HepG2 (cell line): ENCODE results near the gene NFIC. TPM values are rescaled to one million over a fixed set of nuclear protein-coding genes. Genes with fewer than 3 reads are reported as not detected.

ENCODE experiments used
- CREB1 ChIP-seq, 2 experiments: fragments of 450-650 bp in 1 of 2; IDR thresholded peaks; 2 replicates each; pipeline ENCODE4 v1.6.1; 2016 to 2017; ENCODE audit warnings: control low read depth in 1 of 2, mild to moderate bottlenecking in 1 of 2, missing compliant biosample characterization in 1 of 2, missing genetic modification characterization in 1 of 2
- FOSL2 ChIP-seq: sonication (generic); formaldehyde crosslinking; IDR thresholded peaks from 2 replicates; pipeline ENCODE4 v1.4.0; 2020; ENCODE audit warnings: missing genetic modification reagents
- FOXM1 ChIP-seq: sonication (generic); formaldehyde crosslinking; IDR thresholded peaks from 2 replicates; pipeline ENCODE4 v1.5.0; 2020; ENCODE audit warnings: missing genetic modification reagents
- HNRNPLL ChIP-seq: fragments of 200-400 bp; formaldehyde crosslinking; IDR thresholded peaks from 2 replicates; pipeline ENCODE4 v1.6.1; 2017; ENCODE audit warnings: mild to moderate bottlenecking, low read depth, low read length; ENCODE audit not compliant: poor library complexity, severe bottlenecking
- SMAD9 ChIP-seq: sonication (generic); formaldehyde crosslinking; IDR thresholded peaks from 2 replicates; pipeline ENCODE4 v1.5.1; 2020; ENCODE audit warnings: mild to moderate bottlenecking, missing genetic modification reagents
- SNAPC2 ChIP-seq: sonication (generic); formaldehyde crosslinking; IDR thresholded peaks from 2 replicates; pipeline ENCODE4 v1.8.1; 2022; ENCODE audit warnings: mild to moderate bottlenecking, missing genetic modification reagents
- ZNF567 ChIP-seq: sonication (generic); formaldehyde crosslinking; IDR thresholded peaks from 2 replicates; pipeline ENCODE4 v1.8.1; 2023; ENCODE audit warnings: mild to moderate bottlenecking, missing genetic modification reagents, borderline replicate concordance
- ZNF672 ChIP-seq: sonication (generic); formaldehyde crosslinking; IDR thresholded peaks from 2 replicates; pipeline ENCODE4 v1.8.1; 2022; ENCODE audit warnings: missing genetic modification reagents
- ZNF891 ChIP-seq: sonication (generic); formaldehyde crosslinking; IDR thresholded peaks from 2 replicates; pipeline ENCODE4 v1.5.0; 2020; ENCODE audit warnings: mild to moderate bottlenecking, missing genetic modification reagents
- polyA plus RNA-seq, 8 experiments: library from polyadenylated mRNA; depleted of rRNA in 3 of 8; stranded (reverse) in 7 of 8; unstranded in 1 of 8; fragments of >200 nt; fragmentation: Illumina TruSeq in 4 of 8; extraction: Trizol in 4 of 8; gene quantifications; 2 replicates each; pipeline versions ENCODE4 v1.2.1 to v1.2.3, GENCODE V29; 2011 to 2016; ENCODE audit warnings: low read depth in 4 of 8, missing spikeins in 1 of 8, mixed read lengths in 1 of 8; ENCODE audit not compliant: insufficient read depth in 1 of 8
- total RNA-seq, 5 experiments: library from RNA; depleted of rRNA; stranded (reverse); fragments of >200 nt; fragmentation: Illumina TruSeq; extraction: Trizol; gene quantifications; 2 replicates each; pipeline ENCODE4 v1.2.3, GENCODE V29; 2016; ENCODE audit warnings: low read depth in 1 of 5
- TF ChIP-seq, protein P1 (sequence below), 2 experiments: sonication (generic) in 1 of 2; formaldehyde crosslinking in 1 of 2; IDR thresholded peaks; 2 replicates each; pipeline versions ENCODE4 v1.4.0 to v1.6.1; 2016 to 2020; ENCODE audit warnings: borderline replicate concordance in 1 of 2, low read depth in 1 of 2, mild to moderate bottlenecking in 1 of 2, missing genetic modification reagents in 1 of 2
- TF ChIP-seq, protein P2 (sequence below): sonication (generic); formaldehyde crosslinking; IDR thresholded peaks from 2 replicates; pipeline ENCODE4 v1.4.0; 2020; ENCODE audit warnings: missing genetic modification reagents, mild to moderate bottlenecking, borderline replicate concordance
- TF ChIP-seq, protein P3 (sequence below): sonication (generic); formaldehyde crosslinking; IDR thresholded peaks from 2 replicates; pipeline ENCODE4 v1.5.1; 2020; ENCODE audit warnings: missing genetic modification reagents, mild to moderate bottlenecking, borderline replicate concordance
- TF ChIP-seq, protein P4 (sequence below): sonication (generic); formaldehyde crosslinking; IDR thresholded peaks from 2 replicates; pipeline ENCODE4 v1.8.1; 2023; ENCODE audit warnings: mild to moderate bottlenecking, moderate library complexity, missing genetic modification reagents
- TF ChIP-seq, protein P5 (sequence below): sonication (generic); formaldehyde crosslinking; IDR thresholded peaks from 2 replicates; pipeline ENCODE4 v1.9.0; 2021; ENCODE audit warnings: missing genetic modification reagents, borderline replicate concordance

NFIC gene
- total and polyA plus RNA-seq, 2 of the 13 experiments (the other 11 are each of a cell fraction or from before 2014, with no cell fraction given) = 1.3 to 2.5 TPM

DNA sequence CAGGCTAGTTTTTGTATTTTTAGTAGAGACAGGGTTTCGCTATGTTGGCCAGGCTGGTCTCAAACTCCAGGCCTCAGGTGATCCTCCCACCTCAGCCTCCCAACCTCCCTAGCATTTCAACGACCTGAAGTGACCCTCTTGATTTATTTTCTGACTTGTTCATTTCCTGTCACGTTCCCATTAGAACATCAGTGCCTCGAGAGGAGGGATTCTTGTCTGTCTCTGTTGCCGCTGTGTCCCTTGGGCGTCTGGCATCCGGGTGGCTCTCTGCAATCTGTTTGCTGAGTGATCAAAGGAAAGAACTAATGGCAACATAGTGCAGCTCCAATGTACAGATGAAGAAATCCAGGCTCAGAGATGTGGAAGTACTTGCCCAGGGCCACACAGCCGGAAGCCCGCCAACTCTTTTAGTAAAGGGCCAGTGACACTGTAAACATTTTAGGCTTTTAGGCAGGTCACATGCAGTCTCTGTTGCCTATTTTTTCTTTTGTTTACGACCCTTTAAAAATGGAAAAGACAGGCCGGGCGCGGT, 47.5 kb downstream of the NFIC start (continued):
- TF ChIP-seq, protein P1, sequence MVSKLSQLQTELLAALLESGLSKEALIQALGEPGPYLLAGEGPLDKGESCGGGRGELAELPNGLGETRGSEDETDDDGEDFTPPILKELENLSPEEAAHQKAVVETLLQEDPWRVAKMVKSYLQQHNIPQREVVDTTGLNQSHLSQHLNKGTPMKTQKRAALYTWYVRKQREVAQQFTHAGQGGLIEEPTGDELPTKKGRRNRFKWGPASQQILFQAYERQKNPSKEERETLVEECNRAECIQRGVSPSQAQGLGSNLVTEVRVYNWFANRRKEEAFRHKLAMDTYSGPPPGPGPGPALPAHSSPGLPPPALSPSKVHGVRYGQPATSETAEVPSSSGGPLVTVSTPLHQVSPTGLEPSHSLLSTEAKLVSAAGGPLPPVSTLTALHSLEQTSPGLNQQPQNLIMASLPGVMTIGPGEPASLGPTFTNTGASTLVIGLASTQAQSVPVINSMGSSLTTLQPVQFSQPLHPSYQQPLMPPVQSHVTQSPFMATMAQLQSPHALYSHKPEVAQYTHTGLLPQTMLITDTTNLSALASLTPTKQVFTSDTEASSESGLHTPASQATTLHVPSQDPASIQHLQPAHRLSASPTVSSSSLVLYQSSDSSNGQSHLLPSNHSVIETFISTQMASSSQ (IDR thresholded peaks at IDR 0.05; ENCODE audit: low read depth) = 0 out of 2 replicates have a peak, but pooled peaks have one; percentile 52
- TF ChIP-seq, protein P1 (CRISPR knock-in tag; IDR thresholded peaks at IDR 0.05; ENCODE audit: borderline replicate concordance) = no peak
- TF ChIP-seq, protein P2, sequence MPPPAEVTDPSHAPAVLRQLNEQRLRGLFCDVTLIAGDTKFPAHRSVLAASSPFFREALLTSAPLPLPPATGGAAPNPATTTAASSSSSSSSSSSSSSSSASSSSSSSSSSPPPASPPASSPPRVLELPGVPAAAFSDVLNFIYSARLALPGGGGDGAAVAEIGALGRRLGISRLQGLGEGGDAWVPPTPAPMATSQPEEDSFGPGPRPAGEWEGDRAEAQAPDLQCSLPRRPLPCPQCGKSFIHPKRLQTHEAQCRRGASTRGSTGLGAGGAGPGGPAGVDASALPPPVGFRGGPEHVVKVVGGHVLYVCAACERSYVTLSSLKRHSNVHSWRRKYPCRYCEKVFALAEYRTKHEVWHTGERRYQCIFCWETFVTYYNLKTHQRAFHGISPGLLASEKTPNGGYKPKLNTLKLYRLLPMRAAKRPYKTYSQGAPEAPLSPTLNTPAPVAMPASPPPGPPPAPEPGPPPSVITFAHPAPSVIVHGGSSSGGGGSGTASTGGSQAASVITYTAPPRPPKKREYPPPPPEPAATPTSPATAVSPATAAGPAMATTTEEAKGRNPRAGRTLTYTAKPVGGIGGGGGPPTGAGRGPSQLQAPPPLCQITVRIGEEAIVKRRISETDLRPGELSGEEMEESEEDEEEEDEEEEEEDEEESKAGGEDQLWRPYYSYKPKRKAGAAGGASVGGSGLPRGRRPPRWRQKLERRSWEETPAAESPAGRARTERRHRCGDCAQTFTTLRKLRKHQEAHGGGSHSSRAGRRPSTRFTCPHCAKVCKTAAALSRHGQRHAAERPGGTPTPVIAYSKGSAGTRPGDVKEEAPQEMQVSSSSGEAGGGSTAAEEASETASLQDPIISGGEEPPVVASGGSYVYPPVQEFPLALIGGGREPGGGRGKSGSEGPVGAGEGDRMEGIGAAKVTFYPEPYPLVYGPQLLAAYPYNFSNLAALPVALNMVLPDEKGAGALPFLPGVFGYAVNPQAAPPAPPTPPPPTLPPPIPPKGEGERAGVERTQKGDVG = peak; percentile 96
- TF ChIP-seq CREB1 (IDR thresholded peaks at IDR 0.05) (no peak), CREB1 (CRISPR knock-in tag; IDR thresholded peaks at IDR 0.05) (no peak; the same call in none of the 2 replicates), ZNF567 (CRISPR knock-in tag) (no peak), HNRNPLL (no peak), FOSL2 (peak; percentile 83), ZNF891 (CRISPR knock-in tag) (no peak), SNAPC2 (CRISPR knock-in tag) (no peak), SMAD9 (CRISPR knock-in tag) (no peak), FOXM1 (no peak), ZNF672 (CRISPR knock-in tag) (no peak)
- TF ChIP-seq, protein P3, sequence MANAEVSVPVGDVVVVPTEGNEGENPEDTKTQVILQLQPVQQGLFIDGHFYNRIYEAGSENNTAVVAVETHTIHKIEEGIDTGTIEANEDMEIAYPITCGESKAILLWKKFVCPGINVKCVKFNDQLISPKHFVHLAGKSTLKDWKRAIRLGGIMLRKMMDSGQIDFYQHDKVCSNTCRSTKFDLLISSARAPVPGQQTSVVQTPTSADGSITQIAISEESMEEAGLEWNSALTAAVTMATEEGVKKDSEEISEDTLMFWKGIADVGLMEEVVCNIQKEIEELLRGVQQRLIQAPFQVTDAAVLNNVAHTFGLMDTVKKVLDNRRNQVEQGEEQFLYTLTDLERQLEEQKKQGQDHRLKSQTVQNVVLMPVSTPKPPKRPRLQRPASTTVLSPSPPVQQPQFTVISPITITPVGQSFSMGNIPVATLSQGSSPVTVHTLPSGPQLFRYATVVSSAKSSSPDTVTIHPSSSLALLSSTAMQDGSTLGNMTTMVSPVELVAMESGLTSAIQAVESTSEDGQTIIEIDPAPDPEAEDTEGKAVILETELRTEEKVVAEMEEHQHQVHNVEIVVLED (CRISPR knock-in tag) = peak; percentile 47; the same call in 1 of the 2 replicates
- TF ChIP-seq, protein P4, sequence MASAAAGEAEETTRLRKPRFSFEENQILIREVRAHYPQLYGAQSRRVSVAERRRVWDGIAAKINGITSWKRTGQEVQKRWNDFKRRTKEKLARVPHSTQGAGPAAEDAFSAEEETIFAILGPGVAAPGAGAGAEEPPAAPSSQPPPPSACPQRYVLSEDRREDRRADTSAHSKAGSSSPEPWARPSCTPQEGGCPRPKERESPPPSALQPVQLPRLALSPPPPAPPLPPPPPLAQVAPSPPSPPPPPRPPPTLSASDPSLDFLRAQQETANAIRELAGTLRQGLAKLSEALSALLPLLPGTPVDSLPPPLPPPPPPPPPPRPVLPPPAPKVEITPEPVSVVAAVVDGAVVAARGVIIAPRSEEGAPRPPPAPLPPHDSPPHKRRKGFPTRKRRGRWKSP = no peak
- TF ChIP-seq, protein P5, sequence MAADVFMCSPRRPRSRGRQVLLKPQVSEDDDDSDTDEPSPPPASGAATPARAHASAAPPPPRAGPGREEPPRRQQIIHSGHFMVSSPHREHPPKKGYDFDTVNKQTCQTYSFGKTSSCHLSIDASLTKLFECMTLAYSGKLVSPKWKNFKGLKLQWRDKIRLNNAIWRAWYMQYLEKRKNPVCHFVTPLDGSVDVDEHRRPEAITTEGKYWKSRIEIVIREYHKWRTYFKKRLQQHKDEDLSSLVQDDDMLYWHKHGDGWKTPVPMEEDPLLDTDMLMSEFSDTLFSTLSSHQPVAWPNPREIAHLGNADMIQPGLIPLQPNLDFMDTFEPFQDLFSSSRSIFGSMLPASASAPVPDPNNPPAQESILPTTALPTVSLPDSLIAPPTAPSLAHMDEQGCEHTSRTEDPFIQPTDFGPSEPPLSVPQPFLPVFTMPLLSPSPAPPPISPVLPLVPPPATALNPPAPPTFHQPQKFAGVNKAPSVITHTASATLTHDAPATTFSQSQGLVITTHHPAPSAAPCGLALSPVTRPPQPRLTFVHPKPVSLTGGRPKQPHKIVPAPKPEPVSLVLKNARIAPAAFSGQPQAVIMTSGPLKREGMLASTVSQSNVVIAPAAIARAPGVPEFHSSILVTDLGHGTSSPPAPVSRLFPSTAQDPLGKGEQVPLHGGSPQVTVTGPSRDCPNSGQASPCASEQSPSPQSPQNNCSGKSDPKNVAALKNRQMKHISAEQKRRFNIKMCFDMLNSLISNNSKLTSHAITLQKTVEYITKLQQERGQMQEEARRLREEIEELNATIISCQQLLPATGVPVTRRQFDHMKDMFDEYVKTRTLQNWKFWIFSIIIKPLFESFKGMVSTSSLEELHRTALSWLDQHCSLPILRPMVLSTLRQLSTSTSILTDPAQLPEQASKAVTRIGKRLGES (CRISPR knock-in tag) = no peak
